ENCODE data around the gene CBX3. TPM values are rescaled to one million over a fixed set of nuclear protein-coding genes. Genes with fewer than 3 reads are reported as not detected.
"Not testable (repeated sequence)": the region's sequence is repeated elsewhere in the genome, so short reads cannot be mapped to it uniquely, and the experiment has no call there.

The CBX3 gene
- total and polyA plus RNA-seq, 11 donors, result 31.5 to 70.1 (median 59.9) TPM

- DNase-seq (no peak), ATAC-seq (no peak)
- intact Hi-C loops (cut with DNase I), result no loop called here
- Histone ChIP-seq H3K4me1 (peaks cover 0 to 5% (median 0%) of the 10 kb centered on the region in 12 donors), H3K4me3 (no peak overlapping the region), H3K9me3 (no peaks in the 10 kb centered on the region), H3K36me3 (peaks cover 0 to 18% (median 0%) of the 10 kb centered on the region in 9 donors), H3K27me3 (no peaks in the 10 kb centered on the region), H3K27ac (no peak overlapping the region)
- TF ChIP-seq POLR2A (IDR thresholded peaks at IDR 0.05) (no peak), CTCF (IDR thresholded peaks at IDR 0.05) (no peak)
- WGBS, 4 donors, result 95 to 97% (median 96%) methylated on average over 2 of the region's 2 CpGs
Observed at GRCh38 chr7:26171601-26172000, 29.9 kb upstream of the CBX3 start.

- ATAC-seq (no peak), DNase-seq (no peak)
- no peak overlapping the region for H3K27ac ChIP-seq
- no peak overlapping the region for H3K4me3 ChIP-seq
- H3K36me3 ChIP-seq, result peaks cover 0 to 18% (median 0%) of the 10 kb centered on the region in 9 donors
- peaks cover 0 to under 1% (median 0%) of the 10 kb centered on the region in 12 donors for H3K4me1 ChIP-seq
- no peaks in the 10 kb centered on the region for H3K9me3 ChIP-seq
- intact Hi-C loops (cut with DNase I), result no loop called here
- no peak for TF ChIP-seq CTCF (IDR thresholded peaks at IDR 0.05)
- H3K27me3 ChIP-seq, result no peaks in the 10 kb centered on the region
- 94 to 98% (median 97%) methylated on average over 1 of the region's 1 CpG for WGBS, 4 donors
Observed at GRCh38 chr7:26172048-26172447, 29.5 kb upstream of the CBX3 start.

GRCh38 chr7:26175903-26176302 is 25.6 kb upstream of the CBX3 start:
- 68 to 100% (median 89%) methylated on average over 2 to 3 of the region's 4 CpGs for WGBS, 4 donors
- H3K9me3 ChIP-seq; intact Hi-C loops (cut with DNase I); H3K36me3 ChIP-seq; H3K27me3 ChIP-seq; H3K27ac ChIP-seq; DNase-seq; H3K4me3 ChIP-seq; H3K4me1 ChIP-seq; ATAC-seq: not testable (repeated sequence)

GRCh38 chr7:26176696-26177095 is 24.8 kb upstream of the CBX3 start:
- H3K36me3 ChIP-seq; ATAC-seq; H3K27me3 ChIP-seq; H3K9me3 ChIP-seq; H3K27ac ChIP-seq; intact Hi-C loops (cut with DNase I); DNase-seq; H3K4me3 ChIP-seq: not testable (repeated sequence)
- 96 to 100% (median 98%) methylated on average over 1 to 19 of the region's 26 CpGs; no CpG with 5 or more reads in 1 of the 4 donors for WGBS, 4 donors
- peaks cover 0 to 16% (median 3%) of the 10 kb centered on the region in 12 donors for H3K4me1 ChIP-seq

- ATAC-seq; H3K36me3 ChIP-seq; H3K9me3 ChIP-seq; H3K27ac ChIP-seq; H3K27me3 ChIP-seq; H3K4me3 ChIP-seq; intact Hi-C loops (cut with DNase I): not testable (repeated sequence)
- DNase-seq, result peak in 1 of 5 donors; percentile 44
- 92 to 96% (median 94%) methylated on average over 20 of the region's 20 CpGs for WGBS, 4 donors
- H3K4me1 ChIP-seq, result peaks cover 0 to 22% (median 6%) of the 10 kb centered on the region in 12 donors
Observed at GRCh38 chr7:26177269-26177668, 24.3 kb upstream of the CBX3 start.

- intact Hi-C loops (cut with DNase I), result no loop called here
- TF ChIP-seq POLR2A (IDR thresholded peaks at IDR 0.05) (no peak), CTCF (IDR thresholded peaks at IDR 0.05) (no peak)
- 84 to 90% (median 86%) methylated on average over 7 of the region's 7 CpGs for WGBS, 4 donors
- no peak overlapping the region for H3K4me3 ChIP-seq
- DNase-seq (no peak), ATAC-seq (peak in 2 of 4 donors; percentile 9 to 29)
- no peak overlapping the region for H3K27ac ChIP-seq
- H3K36me3 ChIP-seq, result peaks cover 0 to 5% (median 0%) of the 10 kb centered on the region in 9 donors
- H3K4me1 ChIP-seq, result peaks cover 0 to 34% (median 14%) of the 10 kb centered on the region in 12 donors
- H3K27me3 ChIP-seq, result no peaks in the 10 kb centered on the region
- H3K9me3 ChIP-seq, result no peaks in the 10 kb centered on the region
Observed at GRCh38 chr7:26178272-26178960, 23.1 kb upstream of the CBX3 start.

All from heart left ventricle (tissue), 16 donors.